H1 (cell line): ENCODE results near the gene NCKIPSD. TPM values are rescaled to one million over a fixed set of nuclear protein-coding genes. Genes with fewer than 3 reads are reported as not detected.

ENCODE experiments used
- BRCA1 ChIP-seq: IDR thresholded peaks from 2 replicates; pipeline ENCODE4 v1.6.1; 2012; ENCODE audit warnings: low read depth, low read length, improper control_type of control experiment
- CHD1 ChIP-seq: IDR thresholded peaks from 2 replicates; pipeline ENCODE4 v1.6.1; 2012; ENCODE audit warnings: low read depth, low read length, improper control_type of control experiment
- EP300 ChIP-seq, 2 experiments: IDR thresholded peaks; 1 replicate in 1 of 2; 2 replicates in 1 of 2; pipeline ENCODE4 v1.6.1; 2011 to 2012; ENCODE audit warnings: low read depth in 2 of 2, low read length in 2 of 2, mild to moderate bottlenecking in 2 of 2, borderline replicate concordance in 1 of 2, inconsistent platforms in 1 of 2, moderate library complexity in 1 of 2
- KDM5A ChIP-seq: fragments of 200-600 bp; IDR thresholded peaks from 2 replicates; pipeline ENCODE4 v1.7.1; 2012; ENCODE audit warnings: mild to moderate bottlenecking, low read length, inconsistent platforms, mixed read lengths
- MAFK ChIP-seq: IDR thresholded peaks from 2 replicates; pipeline ENCODE4 v1.6.1; 2012; ENCODE audit warnings: low read depth, mild to moderate bottlenecking, improper control_type of control experiment, low read length
- POU5F1 ChIP-seq: IDR thresholded peaks from 2 replicates; pipeline ENCODE4 v1.6.1; 2011; ENCODE audit warnings: low read depth, mild to moderate bottlenecking, low read length, moderate library complexity
- SUZ12 ChIP-seq: fragments of 200-600 bp; sonication (generic); IDR thresholded peaks from 2 replicates; pipeline ENCODE4 v1.6.1; 2012; ENCODE audit warnings: mild to moderate bottlenecking, inconsistent platforms, low read length, moderate library complexity, mixed read lengths
- polyA plus RNA-seq, 7 experiments: library from polyadenylated mRNA; depleted of rRNA in 3 of 7; stranded (reverse) in 5 of 7; unstranded in 2 of 7; fragments of >200 nt in 5 of 7; fragments of 200-250 nt in 2 of 7; gene quantifications; 1 replicate in 5 of 7; 2 replicates in 1 of 7; 4 replicates in 1 of 7; pipeline versions ENCODE4 v1.2.1 to v1.2.3, GENCODE V29; 2011 to 2013; ENCODE audit warnings: missing spikeins in 2 of 7, mixed read lengths in 2 of 7
- total RNA-seq: library from RNA; stranded (reverse); fragmentation: NEBNext Ultra II Directional; extraction: Animal tissue kit (Norgen Biotek cat#: 25700); gene quantifications from 2 replicates; pipeline ENCODE4 v1.2.1, GENCODE V29; 2021

The NCKIPSD gene
- total and polyA plus RNA-seq, 2 of the 8 experiments (the other 6 are each of a cell fraction or from before 2014, with no cell fraction given): 34.7 to 91.8 TPM

- no peak for TF ChIP-seq BRCA1
- TF ChIP-seq MAFK: no peak
- no peak for TF ChIP-seq EP300 (IDR thresholded peaks at IDR 0.05; ENCODE audit: borderline replicate concordance in 1 of 2, low read depth in 2 of 2, low read length in 2 of 2)
- TF ChIP-seq POU5F1: no peak
- TF ChIP-seq KDM5A: no peak
- no peak for TF ChIP-seq SUZ12
- no peak for TF ChIP-seq CHD1
Measured at GRCh38 chr3:48630833-48631232, 54.9 kb downstream of the NCKIPSD start (continued).
